Left renal cortex interstitium (tissue), 4 donors: ENCODE data around the gene FAM83B. TPM values are rescaled to one million over a fixed set of nuclear protein-coding genes. Genes with fewer than 3 reads are reported as not detected.
"Not testable (repeated sequence)": the region's sequence is repeated elsewhere in the genome, so short reads cannot be mapped to it uniquely, and the experiment has no call there.

Source experiments
- DNase-seq, 4 donors: peaks; one replicate each; pipeline ENCODE4 v3.0.0-alpha.2; 2013; ENCODE audit warnings: low read depth in 4 of 4, low spot score in 2 of 4, missing footprints in 1 of 4
- polyA plus RNA-seq, 4 donors: library from polyadenylated mRNA; unstranded; fragments of 120-200 nt; gene quantifications; one replicate each; pipeline ENCODE4 v1.2.1, GENCODE V29; 2013; ENCODE audit not compliant: insufficient read length in 4 of 4

Gene FAM83B
- polyA plus RNA-seq = 10 to 100 TPM in 2 of 4 donors, 1 to 10 TPM in 2; 7.0 to 11.6 (median 10.0) TPM

DNA sequence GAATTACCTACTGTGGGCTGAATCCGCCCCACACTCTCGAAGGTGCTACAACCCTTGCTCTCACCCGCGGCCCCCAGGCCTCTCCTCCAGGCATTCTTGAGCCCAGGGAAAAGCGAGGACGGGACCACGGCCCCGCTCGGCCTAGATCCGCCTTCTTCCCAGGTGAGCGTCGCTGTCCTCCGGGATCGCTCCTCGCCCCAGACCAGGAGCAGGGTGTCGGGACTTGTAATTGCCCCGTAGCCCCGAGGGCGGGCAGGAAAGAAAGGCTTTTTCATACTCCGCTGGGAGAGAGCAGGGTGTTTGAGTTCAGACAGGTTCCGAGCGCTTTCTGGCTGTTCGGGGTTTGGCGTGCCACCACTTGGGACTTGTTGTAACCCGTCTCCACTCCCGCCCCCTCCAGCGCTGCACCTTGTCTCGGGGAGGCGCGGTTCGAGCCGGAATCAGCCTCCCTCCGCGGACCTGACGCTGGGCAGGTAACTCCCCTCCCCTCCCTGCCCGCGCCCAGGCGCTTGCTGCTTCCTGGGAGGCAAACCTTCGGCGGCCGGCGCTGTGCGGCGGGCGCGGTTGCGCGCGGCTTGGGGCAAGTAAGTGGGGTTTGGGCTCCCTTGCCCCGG, at the start of gene FAM83B:
TSS of gene FAM83B (plus strand) at position 529 of the 614 bp plus-strand sequence. CDS start 23,476 bp downstream, outside the sequence.
- DNase-seq = peak in 1 of 4 donors; percentile 26

- DNase-seq = not testable (repeated sequence)
These were observed 49.7 kb upstream of the FAM83B start for GRCh38 chr6:54796918-54797317.

DNA sequence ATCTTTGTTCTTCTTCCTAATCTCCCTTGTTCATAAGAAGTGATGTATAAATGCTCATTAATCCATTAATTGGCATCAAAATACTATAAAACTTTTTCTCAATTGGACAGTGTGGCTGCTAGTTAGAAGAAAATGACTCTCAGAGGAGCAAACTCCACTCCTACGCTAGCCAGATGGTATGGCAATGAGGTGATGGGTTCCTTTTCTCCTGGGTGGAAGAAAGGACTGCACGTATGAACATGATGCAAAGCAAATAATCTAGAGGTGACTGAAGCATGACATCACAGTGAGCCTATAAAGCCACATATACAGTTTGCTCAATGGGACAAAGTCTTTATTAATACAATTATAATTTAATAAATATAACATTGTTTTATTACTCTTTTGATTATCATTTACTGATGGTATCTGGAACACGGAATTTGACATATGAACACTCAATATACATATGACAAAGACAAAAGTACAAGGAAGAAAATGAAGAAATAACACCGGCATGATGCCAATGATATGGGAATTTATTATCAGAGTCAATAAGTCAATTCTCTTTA, 46.4 kb upstream of the FAM83B start:
- no peak for DNase-seq

GRCh38 chr6:54801244-54801643, 45.3 kb upstream of the FAM83B start:
- DNase-seq = no peak

DNA sequence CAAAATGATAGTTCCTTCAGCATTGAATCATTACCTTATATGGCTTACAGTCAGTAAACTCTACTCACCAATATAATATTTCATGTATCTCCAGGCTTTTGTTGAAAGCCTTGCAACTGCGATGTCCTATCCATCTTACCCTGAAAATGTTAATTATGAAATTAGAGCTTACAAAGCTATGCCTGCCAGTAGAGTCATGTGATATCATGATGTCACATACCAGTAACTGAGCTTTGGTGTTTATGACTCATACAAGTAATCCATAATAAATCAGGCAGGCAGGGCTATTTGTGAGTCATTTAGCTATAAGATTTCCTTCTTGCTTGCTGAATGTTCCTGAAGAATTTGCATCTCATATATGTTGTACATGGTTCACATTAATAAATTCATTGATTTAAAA, 44.9 kb upstream of the FAM83B start:
- DNase-seq = no peak

DNA sequence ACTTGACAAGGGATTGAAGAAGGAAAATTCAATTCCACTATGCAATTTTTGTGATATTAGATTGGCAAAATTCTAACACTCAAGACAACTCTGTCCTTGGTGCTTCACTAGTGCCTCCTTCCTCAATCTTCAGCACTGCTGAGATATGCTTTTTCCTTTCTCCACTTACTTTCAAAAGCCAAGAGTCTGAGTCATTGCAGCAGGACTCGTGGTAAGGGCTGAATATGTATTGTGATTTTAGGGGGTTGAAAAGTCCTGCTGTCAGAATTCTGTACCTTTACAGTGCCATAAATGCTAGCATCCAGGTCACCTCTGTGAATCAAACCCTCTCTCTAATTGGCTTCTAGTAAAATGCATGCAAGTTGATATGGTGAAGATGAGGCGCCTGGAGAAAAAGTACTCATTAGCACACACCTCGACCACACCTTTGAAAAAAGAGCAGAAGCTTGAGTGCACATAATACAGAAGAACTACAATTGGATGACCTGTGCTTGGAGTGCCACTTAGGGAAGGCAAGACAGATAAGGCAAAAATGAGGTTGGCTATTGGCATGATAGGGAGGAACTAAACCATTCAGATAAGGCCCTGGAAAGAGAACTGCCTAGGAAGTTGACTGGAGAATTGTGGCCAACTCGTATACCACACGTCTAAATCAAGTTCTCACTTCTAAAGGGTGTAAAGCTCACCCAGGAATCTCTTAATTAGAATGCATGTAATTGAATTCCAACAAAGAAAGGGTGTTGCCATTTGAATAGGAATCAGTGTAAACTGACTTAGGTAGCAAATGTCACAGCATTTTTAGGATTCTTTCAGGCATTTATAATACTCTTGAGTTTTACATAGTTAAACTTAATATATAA, 43.6 kb upstream of the FAM83B start:
- no peak for DNase-seq

DNA sequence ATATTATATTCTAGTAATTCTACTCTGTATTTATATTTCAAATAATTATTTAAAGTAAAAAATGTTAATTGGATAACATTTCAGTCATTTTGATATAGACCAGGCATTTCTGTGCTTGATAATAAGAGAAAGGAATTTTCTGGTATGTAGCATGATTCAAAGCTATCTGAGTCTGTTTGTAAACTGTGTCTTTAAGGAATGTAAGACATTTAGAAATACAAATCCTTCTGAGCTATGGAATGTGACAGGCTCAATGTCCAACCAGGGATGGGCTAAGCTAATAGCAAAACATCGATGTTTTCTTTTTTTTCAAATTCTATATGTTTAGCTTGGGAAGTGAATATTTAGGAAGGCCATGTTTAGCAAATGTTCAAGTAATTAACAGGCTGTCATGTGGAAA, 41.5 kb upstream of the FAM83B start:
- no peak for DNase-seq

GRCh38 chr6:54810147-54810546, 36.4 kb upstream of the FAM83B start:
- DNase-seq = no peak

GRCh38 chr6:54813892-54814291, 32.7 kb upstream of the FAM83B start:
- no peak for DNase-seq

GRCh38 chr6:54817236-54817635, 29.3 kb upstream of the FAM83B start:
- no peak for DNase-seq

DNA sequence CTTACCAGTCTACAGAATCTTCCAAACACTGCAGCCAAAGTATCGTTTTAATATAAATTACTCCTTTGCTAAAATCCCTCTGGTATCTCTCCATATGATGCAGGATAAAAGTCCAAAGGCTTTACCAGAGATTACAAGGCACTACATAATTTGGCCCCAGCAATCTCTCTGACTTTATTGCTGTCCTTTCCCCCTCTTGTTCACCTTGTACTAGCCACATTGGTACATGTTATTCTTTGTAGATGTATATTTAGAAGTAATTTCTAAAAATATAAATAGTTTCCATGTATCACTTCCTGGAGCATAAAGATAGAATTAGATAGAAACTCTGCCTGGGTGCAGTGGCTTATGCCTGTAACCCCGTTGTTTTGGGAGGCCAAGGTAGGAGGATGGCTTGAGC, 28.7 kb upstream of the FAM83B start:
- no peak for DNase-seq

DNA sequence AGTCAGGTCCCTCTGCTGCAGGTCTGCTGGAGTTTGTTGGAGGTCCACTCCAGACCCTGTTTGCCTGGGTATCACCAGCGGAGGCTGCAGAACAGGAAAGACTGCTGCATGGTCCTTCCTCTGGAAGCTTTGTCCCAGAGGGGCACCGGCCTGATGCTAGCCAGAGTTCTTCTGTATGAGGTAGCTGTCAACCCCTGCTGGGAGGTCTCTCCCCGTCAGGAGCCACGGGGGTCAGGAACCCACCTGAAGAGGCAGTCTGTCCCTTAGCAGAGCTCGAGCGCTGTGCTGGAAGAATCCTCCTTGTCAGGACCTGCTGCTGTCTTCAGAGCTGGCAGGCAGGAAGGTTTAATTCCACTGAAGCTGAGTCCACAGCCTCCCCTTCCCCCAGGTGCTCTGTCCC, 22.3 kb upstream of the FAM83B start:
- not testable (repeated sequence) for DNase-seq

GRCh38 chr6:54827010-54827409, 19.6 kb upstream of the FAM83B start:
- DNase-seq = no peak

DNA sequence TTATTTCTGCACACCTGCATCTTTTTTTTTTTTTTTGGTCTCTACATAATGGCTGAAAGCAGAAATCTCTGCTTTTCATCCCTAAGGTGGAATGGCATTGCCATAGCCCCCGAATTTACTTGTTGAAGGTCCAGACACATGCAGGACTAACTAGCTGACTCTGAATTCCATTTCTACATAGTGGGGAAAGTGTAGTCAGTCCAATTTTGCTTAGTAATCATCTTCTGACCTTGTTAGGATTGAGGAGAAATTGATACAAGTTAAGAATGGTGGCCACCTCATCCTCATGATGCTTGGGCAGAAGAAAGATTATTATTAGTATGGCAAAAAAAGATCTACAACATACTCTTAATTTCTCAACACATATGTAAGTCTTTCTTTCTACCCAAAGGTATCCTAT, 16.4 kb upstream of the FAM83B start:
- DNase-seq = no peak

DNA sequence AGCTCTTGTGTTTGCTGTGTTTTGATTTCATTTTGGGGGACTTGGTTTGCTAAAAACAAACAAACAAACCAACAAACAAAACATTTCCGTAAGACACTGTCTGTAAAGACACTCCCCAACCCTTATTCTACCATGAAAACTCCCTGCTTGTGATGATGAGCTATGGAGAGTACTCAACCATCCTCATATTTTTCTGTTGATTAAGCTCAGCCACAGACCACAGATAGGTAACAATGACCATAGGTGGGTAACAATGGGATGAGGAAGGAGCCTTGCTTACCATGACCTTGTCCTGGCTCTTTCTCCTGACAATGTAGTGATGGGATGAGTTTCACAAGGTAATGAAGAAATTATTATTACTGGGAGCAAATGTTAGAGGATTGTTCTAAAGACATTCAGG, 11.4 kb upstream of the FAM83B start:
- no peak for DNase-seq

DNA sequence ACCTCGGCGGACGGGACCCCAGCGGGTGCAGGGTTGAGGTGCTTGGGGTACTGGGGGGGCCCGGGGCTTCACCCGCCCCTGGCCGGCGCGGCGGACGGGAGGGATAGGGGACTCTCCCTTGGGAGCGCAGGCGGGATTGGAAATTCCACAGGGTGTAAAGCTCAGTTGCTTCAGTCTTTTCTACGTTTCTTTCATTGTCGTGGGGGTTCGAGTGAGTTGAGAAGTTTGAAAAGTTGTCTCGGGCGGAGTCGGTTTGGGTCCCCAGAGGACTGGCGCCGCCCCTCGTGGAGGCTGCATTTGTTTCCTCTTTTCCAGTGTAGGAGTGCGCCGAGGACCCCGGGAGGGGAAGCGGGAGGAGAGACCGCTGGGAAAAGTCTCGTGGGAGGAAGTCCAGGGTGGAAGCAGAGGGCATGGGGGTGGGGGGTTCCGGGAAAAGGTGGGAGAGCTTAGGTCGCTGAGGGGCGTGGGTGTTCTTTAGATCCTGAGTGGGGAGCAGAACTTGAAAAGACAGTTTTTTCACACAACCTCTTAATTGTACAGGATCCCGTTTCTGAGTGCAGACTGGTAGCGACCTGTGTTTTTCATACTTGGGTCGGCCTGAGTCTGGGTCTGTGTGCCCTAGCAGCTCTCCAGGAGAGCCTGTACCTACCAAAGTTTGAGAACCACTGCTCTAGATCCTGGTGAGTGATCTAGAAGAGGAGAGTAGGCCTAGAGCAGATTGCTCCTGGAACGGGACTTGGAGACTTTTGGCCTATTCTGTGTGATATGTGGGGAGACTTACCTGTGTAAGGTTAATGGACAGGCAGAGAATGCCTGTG, 495 bp downstream of the FAM83B start:
- peak in 1 of 4 donors; percentile 21 for DNase-seq

DNA sequence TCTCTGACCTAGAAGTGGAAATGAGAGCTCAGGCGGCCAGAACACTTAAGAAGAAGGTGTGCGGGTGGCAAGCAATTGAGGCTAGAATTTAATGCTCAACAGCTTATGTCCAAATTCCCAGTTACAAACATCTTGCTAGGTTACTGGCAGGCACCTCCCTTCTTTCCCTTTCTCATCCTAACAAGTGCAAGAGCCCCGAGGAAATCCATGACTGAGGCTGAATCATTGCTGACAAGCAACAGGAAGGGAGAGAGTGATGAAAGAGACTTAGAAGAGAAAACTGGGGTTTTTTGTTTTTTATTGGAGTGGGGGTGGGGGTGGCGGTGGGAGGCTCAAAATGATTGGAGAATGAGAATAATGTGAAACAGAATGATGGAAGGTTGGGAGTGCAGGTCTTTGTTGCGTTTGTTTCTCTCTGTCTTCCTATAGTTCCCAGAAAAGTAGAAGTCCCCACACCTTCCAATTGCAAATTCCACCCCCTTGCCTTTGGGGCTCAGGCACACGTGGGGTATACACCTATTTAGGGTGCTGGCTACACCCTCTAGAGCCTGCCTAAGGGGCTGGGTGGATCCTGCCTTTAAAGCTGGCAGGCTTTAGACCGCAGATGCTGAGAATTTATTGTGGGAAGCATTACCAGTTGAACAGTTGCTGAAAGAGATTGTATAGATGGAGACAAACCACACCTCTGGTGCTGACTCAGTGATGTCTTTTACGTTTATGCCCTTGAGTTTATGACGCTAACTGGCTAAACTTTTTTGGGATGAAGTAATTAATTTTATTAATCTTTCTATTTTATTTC, 1.4 kb downstream of the FAM83B start:
- DNase-seq = no peak

GRCh38 chr6:54850114-54850513, 3.5 kb downstream of the FAM83B start:
- DNase-seq = no peak

DNA sequence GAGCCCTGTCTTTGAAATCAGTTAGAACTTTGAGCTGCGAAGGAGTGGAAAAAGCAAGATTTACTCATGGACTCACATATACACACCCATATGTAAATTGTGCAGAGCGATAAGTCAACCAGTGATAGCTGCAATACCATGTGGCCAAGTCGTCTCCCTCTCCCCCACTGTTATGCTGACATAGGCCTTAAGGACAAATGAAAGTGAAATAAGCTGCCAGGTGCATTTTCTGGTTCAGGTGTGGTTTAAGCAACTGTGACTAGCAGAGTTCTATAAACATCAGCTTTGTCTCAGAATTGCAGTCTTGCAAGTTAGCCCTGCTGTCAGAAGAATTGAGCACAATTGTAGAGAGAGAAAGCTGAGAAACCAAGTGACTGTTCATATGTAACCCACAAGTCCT, 9.6 kb downstream of the FAM83B start:
- DNase-seq = no peak

DNA sequence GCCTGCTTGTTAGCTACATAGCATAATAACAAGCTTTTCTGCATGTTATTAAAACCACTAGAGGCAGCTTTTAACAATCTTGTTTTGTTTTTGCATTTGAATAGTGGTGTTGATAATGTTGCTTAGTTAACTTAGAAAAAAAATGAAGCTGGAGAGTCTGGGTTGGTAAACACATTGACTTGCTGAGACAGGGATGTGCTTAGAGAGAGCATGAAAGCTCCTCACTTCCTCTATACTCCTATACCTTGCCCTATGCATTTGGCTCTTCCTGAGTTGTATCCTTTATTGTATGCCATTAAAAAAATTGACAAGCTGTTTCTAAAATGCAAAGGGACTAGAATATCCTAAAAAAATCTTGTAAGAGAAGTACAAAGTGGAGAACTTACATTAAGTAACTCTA, 13.6 kb downstream of the FAM83B start:
- DNase-seq = no peak
